ENCODE measurements around the gene TXNL1. TPM values are rescaled to one million over a fixed set of nuclear protein-coding genes. Genes with fewer than 3 reads are reported as not detected.
A peak's percentile ranks its signal among the peaks of the same experiment; 100 is the strongest.

TXNL1 gene
- total RNA-seq, 1 experiment from 2014 or later: 54.5 TPM

- POLR2A ChIA-PET (ENCODE audit: unreplicated experiment): no interaction called here
- Histone ChIP-seq H3F3A (ENCODE audit: insufficient read depth, low read depth) (peaks cover 18% of the 10 kb centered on the region; the same call in 1 of the 2 replicates), H3K36me3 (ENCODE audit: low read depth) (peaks cover 16% of the 10 kb centered on the region; the same call in 1 of the 2 replicates), H4K20me1 (ENCODE audit: insufficient read depth) (peaks cover 32% of the 10 kb centered on the region), H3K27ac (peak overlapping the region; percentile 93), H2AFZ (peak overlapping the region; percentile 100), H3K79me2 (ENCODE audit: low read depth) (peaks cover 38% of the 10 kb centered on the region), H3K9me3 (ENCODE audit: insufficient read depth, low read depth) (no peaks in the 10 kb centered on the region), H3K9me2 (ENCODE audit: insufficient read depth) (no peaks in the 10 kb centered on the region), H3K27me3 (ENCODE audit: insufficient read depth, low read depth) (no peaks in the 10 kb centered on the region), H3K4me1 (replicated peaks; ENCODE audit: insufficient read depth) (peaks cover 39% of the 10 kb centered on the region), H3K4me2 (peak overlapping the region; percentile 93), H3K4me3 (peak overlapping the region; percentile 96)
- intact Hi-C loops (cut with micrococcal nuclease; ENCODE audit: unreplicated experiment): no loop called here
- no TSS peak for BruUV-seq (replicated peaks)
- no peak for TF ChIP-seq EZH2 (IDR thresholded peaks at IDR 0.05; ENCODE audit: low read depth)
- no peak for TF ChIP-seq CTCF (conservative IDR thresholded peaks at IDR 0.05)
- DNase-seq: no peak
- CTCF ChIA-PET: no interaction called here
These were observed 1.2 kb upstream of the TXNL1 start for GRCh38 chr18:56639571-56639970.

DNA sequence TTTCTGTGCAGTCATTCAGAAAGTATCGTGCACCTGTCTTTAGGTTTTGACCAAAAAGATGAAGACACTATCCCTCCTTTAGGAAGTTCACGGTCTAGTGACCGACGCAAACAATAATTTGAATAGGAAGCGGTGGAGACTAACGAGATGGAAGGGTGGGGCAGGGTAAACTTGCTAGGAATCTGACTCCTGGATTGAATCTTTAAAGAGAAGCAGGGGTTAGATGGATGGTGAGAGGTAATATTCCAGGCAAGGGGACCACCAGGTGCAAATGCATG, 651 bp upstream of the TXNL1 start:
- peak overlapping the region; percentile 93 for H3K27ac ChIP-seq
- ChIA-PET CTCF (no interaction called here), POLR2A (ENCODE audit: unreplicated experiment) (no interaction called here)
- intact Hi-C loops (cut with micrococcal nuclease; ENCODE audit: unreplicated experiment): no loop called here
- TF ChIP-seq EZH2 (IDR thresholded peaks at IDR 0.05; ENCODE audit: low read depth) (no peak), CTCF (conservative IDR thresholded peaks at IDR 0.05) (no peak)
- H3K9me3 ChIP-seq (ENCODE audit: insufficient read depth, low read depth): no peaks in the 10 kb centered on the region
- H3K79me2 ChIP-seq (ENCODE audit: low read depth): peaks cover 43% of the 10 kb centered on the region
- DNase-seq: no peak
- H3K36me3 ChIP-seq (ENCODE audit: low read depth): peaks cover 18% of the 10 kb centered on the region; the same call in 1 of the 2 replicates
- H3K4me2 ChIP-seq: peak overlapping the region; percentile 93
- BruUV-seq (replicated peaks): TSS peak; percentile 65
- no peaks in the 10 kb centered on the region for H3K27me3 ChIP-seq (ENCODE audit: insufficient read depth, low read depth)
- H2AFZ ChIP-seq: peak overlapping the region; percentile 100
- peaks cover 18% of the 10 kb centered on the region; the same call in 1 of the 2 replicates for H3F3A ChIP-seq (ENCODE audit: insufficient read depth, low read depth)
- peaks cover 37% of the 10 kb centered on the region for H4K20me1 ChIP-seq (ENCODE audit: insufficient read depth)
- H3K4me3 ChIP-seq: peak overlapping the region; percentile 96
- H3K4me1 ChIP-seq (replicated peaks; ENCODE audit: insufficient read depth): peaks cover 40% of the 10 kb centered on the region
- no peaks in the 10 kb centered on the region for H3K9me2 ChIP-seq (ENCODE audit: insufficient read depth)

DNA sequence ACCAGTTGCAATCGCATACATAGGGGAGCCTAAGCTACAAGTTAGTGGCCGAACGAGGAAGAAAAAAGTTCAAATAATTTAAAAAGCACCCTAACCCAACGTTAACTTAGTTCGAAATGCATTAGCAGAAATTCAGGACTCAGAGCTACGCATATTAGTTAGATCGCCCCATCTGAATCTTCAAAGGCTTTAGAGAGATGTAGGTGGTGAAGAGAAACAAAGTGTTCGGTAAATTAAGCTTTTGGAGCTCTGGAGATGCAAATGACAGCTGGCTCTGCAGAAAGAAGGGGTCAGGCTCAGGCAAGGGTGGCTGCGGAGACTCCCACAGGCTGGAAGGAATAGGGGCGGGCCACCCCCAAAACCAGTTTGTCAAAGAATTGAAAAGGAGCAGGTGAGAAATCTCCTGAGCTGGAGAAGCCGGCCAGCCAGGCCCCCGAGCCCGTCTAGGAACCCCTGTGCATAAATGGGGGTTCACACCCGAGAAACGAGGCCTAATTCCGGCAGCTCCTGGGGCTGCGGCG, 621 bp downstream of the TXNL1 start:
- H3K9me2 ChIP-seq (ENCODE audit: insufficient read depth): no peaks in the 10 kb centered on the region
- H3K4me3 ChIP-seq: peak overlapping the region; percentile 96
- ChIA-PET POLR2A (ENCODE audit: unreplicated experiment) (no interaction called here), CTCF (interaction anchor here (0.6 kb wide), 1 partner anchor 14 kb away, joined by 7 read pairs; no protein-coding TSS in a partner anchor)
- no TSS peak for BruUV-seq (replicated peaks)
- peaks cover 49% of the 10 kb centered on the region for H4K20me1 ChIP-seq (ENCODE audit: insufficient read depth)
- H2AFZ ChIP-seq: peak overlapping the region; percentile 82
- H3K27ac ChIP-seq: peak overlapping the region; percentile 96
- TF ChIP-seq EZH2 (IDR thresholded peaks at IDR 0.05; ENCODE audit: low read depth) (no peak), CTCF (conservative IDR thresholded peaks at IDR 0.05) (no peak)
- H3K4me1 ChIP-seq (replicated peaks; ENCODE audit: insufficient read depth): peaks cover 40% of the 10 kb centered on the region
- H3K79me2 ChIP-seq (ENCODE audit: low read depth): peaks cover 56% of the 10 kb centered on the region
- H3K36me3 ChIP-seq (ENCODE audit: low read depth): peaks cover 20% of the 10 kb centered on the region; the same call in 1 of the 2 replicates
- DNase-seq: peak; percentile 31 to 53
- intact Hi-C loops (cut with micrococcal nuclease; ENCODE audit: unreplicated experiment): no loop called here
- H3K9me3 ChIP-seq (ENCODE audit: insufficient read depth, low read depth): no peaks in the 10 kb centered on the region
- no peaks in the 10 kb centered on the region for H3K27me3 ChIP-seq (ENCODE audit: insufficient read depth, low read depth)
- H3K4me2 ChIP-seq: peak overlapping the region; percentile 94
- peaks cover 18% of the 10 kb centered on the region; the same call in 1 of the 2 replicates for H3F3A ChIP-seq (ENCODE audit: insufficient read depth, low read depth)

Data from PC-9 (cell line).